ENCODE results near the gene KCNA3. TPM values are rescaled to one million over a fixed set of nuclear protein-coding genes. Genes with fewer than 3 reads are reported as not detected.

KCNA3 gene
- polyA plus RNA-seq, 3 donors, result 4.8 to 7.7 (median 5.6) TPM

DNA sequence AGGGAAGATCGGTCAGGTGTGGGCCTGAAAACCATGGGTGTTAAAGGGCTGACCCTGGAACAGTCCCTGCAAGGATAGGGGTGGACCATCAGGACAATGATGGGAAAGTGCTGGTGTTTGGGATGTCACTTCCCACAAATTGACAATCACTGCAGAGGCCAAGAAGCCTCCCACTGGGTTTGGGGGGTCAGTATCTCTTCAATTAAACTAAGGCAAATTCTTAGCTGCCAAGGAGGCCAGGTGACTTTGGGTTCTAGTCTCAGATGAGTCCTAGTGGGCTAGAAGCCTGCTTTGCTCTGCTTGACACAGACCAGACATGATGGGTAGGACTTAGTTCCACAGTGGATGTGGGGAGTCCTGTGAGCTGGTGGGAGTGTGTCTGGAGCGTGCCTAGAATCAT is 39.3 kb downstream of the KCNA3 start:
- no peak overlapping the region for H3K4me2 ChIP-seq (replicated peaks; ENCODE audit: extremely low read depth, low read length, poor library complexity, severe bottlenecking)
- H3K9me3 Mint-ChIP-seq, result peaks cover 0 to 5% (median 0%) of the 10 kb centered on the region in 7 donors
- peaks cover 0 to 2% (median 0%) of the 10 kb centered on the region in 3 donors for H3K27me3 Mint-ChIP-seq (ENCODE audit: low read depth in 3 of 3)
- no peak overlapping the region for H3K4me3 Mint-ChIP-seq
- H3K79me2 ChIP-seq (ENCODE audit: insufficient read depth, low read length), result no peaks in the 10 kb centered on the region
- H3K4me1 Mint-ChIP-seq, result peaks cover 40% of the 10 kb centered on the region
- no peak overlapping the region for H3K4me3 ChIP-seq (replicated peaks in 1 of 3; ENCODE audit: low read depth in 2 of 3, low read length in 3 of 3)
- H3K36me3 Mint-ChIP-seq, result peaks cover 0 to 1% of the 10 kb centered on the region in 2 donors
- DNase-seq, result no peak
- intact Hi-C loops (cut with micrococcal nuclease), result loop anchor here in 1 of 2 donors (10.0 kb wide), 1 partner anchor 239 kb away; the partner anchor contains the start of gene CD53
- TF ChIP-seq, protein P1, sequence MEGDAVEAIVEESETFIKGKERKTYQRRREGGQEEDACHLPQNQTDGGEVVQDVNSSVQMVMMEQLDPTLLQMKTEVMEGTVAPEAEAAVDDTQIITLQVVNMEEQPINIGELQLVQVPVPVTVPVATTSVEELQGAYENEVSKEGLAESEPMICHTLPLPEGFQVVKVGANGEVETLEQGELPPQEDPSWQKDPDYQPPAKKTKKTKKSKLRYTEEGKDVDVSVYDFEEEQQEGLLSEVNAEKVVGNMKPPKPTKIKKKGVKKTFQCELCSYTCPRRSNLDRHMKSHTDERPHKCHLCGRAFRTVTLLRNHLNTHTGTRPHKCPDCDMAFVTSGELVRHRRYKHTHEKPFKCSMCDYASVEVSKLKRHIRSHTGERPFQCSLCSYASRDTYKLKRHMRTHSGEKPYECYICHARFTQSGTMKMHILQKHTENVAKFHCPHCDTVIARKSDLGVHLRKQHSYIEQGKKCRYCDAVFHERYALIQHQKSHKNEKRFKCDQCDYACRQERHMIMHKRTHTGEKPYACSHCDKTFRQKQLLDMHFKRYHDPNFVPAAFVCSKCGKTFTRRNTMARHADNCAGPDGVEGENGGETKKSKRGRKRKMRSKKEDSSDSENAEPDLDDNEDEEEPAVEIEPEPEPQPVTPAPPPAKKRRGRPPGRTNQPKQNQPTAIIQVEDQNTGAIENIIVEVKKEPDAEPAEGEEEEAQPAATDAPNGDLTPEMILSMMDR (IDR thresholded peaks at IDR 0.05), result no peak
- H3K27ac ChIP-seq (ENCODE audit: low read depth in 1 of 2, low read length in 2 of 2), result peak overlapping the region; percentile 59 to 80
- no peak overlapping the region for H2AFZ ChIP-seq (ENCODE audit: insufficient read depth, low read depth, low read length, poor library complexity, severe bottlenecking)
- peak overlapping the region; percentile 80 to 92 (median 91) for H3K27ac Mint-ChIP-seq
- peaks cover 43 to 48% of the 10 kb centered on the region in 2 donors for H3K4me1 ChIP-seq (ENCODE audit: control insufficient read depth in 1 of 2, insufficient read depth in 2 of 2, low read length in 2 of 2)
- WGBS (ENCODE audit: insufficient coverage), result 100% methylated on average over 2 of the region's 2 CpGs
- no peaks in the 10 kb centered on the region for H3K9me3 ChIP-seq (replicated peaks in 1 of 2; ENCODE audit: control insufficient read depth in 1 of 2, insufficient read depth in 1 of 2, low read length in 2 of 2)
- no peaks in the 10 kb centered on the region for H3K27me3 ChIP-seq (ENCODE audit: control insufficient read depth in 2 of 2, insufficient read depth in 2 of 2, low read length in 2 of 2)
- no peak overlapping the region for H3K9ac ChIP-seq (ENCODE audit: insufficient read depth, low read length, poor library complexity, severe bottlenecking)
- H3K36me3 ChIP-seq (replicated peaks in 1 of 2; ENCODE audit: control insufficient read depth in 1 of 2, insufficient read depth in 2 of 2, low read length in 2 of 2), result no peaks in the 10 kb centered on the region
- H4K20me1 ChIP-seq (ENCODE audit: insufficient read depth, low read length), result no peaks in the 10 kb centered on the region

DNA sequence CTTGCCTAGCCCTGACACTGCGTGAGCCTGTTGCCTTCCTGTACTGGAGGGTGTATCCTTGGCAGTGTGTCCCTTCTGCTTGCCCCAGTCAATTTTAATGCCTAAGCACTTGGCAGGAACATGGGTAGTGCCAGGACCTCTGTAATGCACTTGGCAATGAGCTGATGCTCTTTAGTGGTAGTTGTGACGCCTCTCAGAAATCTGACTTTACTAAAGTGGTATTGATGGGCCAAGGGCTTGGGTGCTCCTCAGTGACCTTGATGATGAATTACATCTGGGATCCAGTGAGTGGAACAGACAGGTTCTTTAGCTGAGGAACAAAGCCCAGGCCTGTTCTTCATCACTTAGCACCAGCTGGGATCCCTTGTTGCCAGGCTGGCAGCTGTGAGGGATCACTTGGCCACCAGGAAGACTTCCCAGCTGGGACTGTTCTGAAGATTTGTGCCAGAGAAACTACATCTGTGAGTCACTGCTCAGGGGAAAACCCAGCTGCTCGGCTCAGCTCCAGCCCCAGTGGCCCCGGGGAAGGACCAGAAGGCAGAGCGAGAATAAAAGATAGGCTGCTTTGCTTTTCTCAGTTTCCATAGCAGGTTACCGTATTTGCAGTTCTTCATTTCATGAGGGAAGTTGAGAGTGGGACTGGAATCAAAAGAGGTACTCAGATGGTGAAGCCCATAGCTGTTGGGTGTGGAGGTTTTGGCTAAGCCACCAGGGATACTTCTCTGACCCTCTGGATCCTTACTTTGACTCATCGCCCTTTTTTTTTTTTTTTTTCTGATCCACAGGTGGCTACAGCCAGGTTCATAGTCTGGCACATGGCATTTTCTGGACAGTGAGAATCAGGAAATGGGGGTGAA is 40.1 kb downstream of the KCNA3 start:
- Histone ChIP-seq H3K27me3 (ENCODE audit: control insufficient read depth in 2 of 2, insufficient read depth in 2 of 2, low read length in 2 of 2) (no peaks in the 10 kb centered on the region), H4K20me1 (ENCODE audit: insufficient read depth, low read length) (no peaks in the 10 kb centered on the region), H3K36me3 (replicated peaks in 1 of 2; ENCODE audit: control insufficient read depth in 1 of 2, insufficient read depth in 2 of 2, low read length in 2 of 2) (no peaks in the 10 kb centered on the region), H2AFZ (ENCODE audit: insufficient read depth, low read depth, low read length, poor library complexity, severe bottlenecking) (no peak overlapping the region), H3K4me1 (ENCODE audit: control insufficient read depth in 1 of 2, insufficient read depth in 2 of 2, low read length in 2 of 2) (peaks cover 39 to 43% of the 10 kb centered on the region in 2 donors), H3K79me2 (ENCODE audit: insufficient read depth, low read length) (no peaks in the 10 kb centered on the region), H3K4me2 (replicated peaks; ENCODE audit: extremely low read depth, low read length, poor library complexity, severe bottlenecking) (peak overlapping the region; percentile 11), H3K9ac (ENCODE audit: insufficient read depth, low read length, poor library complexity, severe bottlenecking) (no peak overlapping the region), H3K9me3 (replicated peaks in 1 of 2; ENCODE audit: control insufficient read depth in 1 of 2, insufficient read depth in 1 of 2, low read length in 2 of 2) (no peaks in the 10 kb centered on the region), H3K4me3 (replicated peaks in 1 of 3; ENCODE audit: low read depth in 2 of 3, low read length in 3 of 3) (no peak overlapping the region), H3K27ac (ENCODE audit: low read depth in 1 of 2, low read length in 2 of 2) (peak overlapping the region; percentile 59 to 80)
- H3K36me3 Mint-ChIP-seq, result no peaks in the 10 kb centered on the region
- H3K27me3 Mint-ChIP-seq (ENCODE audit: low read depth in 3 of 3), result no peaks in the 10 kb centered on the region
- intact Hi-C loops (cut with micrococcal nuclease), result loop anchor here (5.0 to 10.0 kb wide), 4 partner anchors 38 to 240 kb away; partner anchors contain the start of genes CD53 (in 1 of the 2) and KCNA3 (in 1 of the 2)
- H3K4me3 Mint-ChIP-seq, result no peak overlapping the region
- peak; percentile 82 to 95 (median 86) for DNase-seq
- H3K9me3 Mint-ChIP-seq, result peaks cover 0 to 3% (median 0%) of the 10 kb centered on the region in 7 donors
- H3K4me1 Mint-ChIP-seq, result peaks cover 33% of the 10 kb centered on the region
- TF ChIP-seq, protein P1 (IDR thresholded peaks at IDR 0.05), result no peak
- peak overlapping the region; percentile 80 to 92 (median 91) for H3K27ac Mint-ChIP-seq
- WGBS (ENCODE audit: insufficient coverage), result 38% methylated on average over 6 of the region's 7 CpGs
